Mesothelial cell of epicardium (in vitro differentiated cells): ENCODE data around the gene CIBAR2. TPM values are rescaled to one million over a fixed set of nuclear protein-coding genes. Genes with fewer than 3 reads are reported as not detected.

Experiments
- DNase-seq, 2 experiments: peaks; one replicate each; pipeline ENCODE4 v3.0.0; 2021; ENCODE audit warnings: low spot score in 2 of 2; ENCODE audit not compliant: unreplicated experiment in 2 of 2
- H3K27ac Mint-ChIP-seq: 2 replicates; pipeline ENCODE4 v1.8.0; 2021; ENCODE audit warnings: mixed read lengths
- H3K27me3 Mint-ChIP-seq: 2 replicates; pipeline ENCODE4 v1.8.0; 2021; ENCODE audit warnings: low read depth, mixed read lengths
- H3K36me3 Mint-ChIP-seq: 2 replicates; pipeline ENCODE4 v1.8.0; 2021; ENCODE audit warnings: mixed read lengths
- H3K4me1 Mint-ChIP-seq: 2 replicates; pipeline ENCODE4 v1.8.0; 2021; ENCODE audit warnings: mixed read lengths
- H3K4me3 Mint-ChIP-seq: 2 replicates; pipeline ENCODE4 v1.8.0; 2021; ENCODE audit warnings: mild to moderate bottlenecking, moderate library complexity, mixed read lengths
- H3K9me3 Mint-ChIP-seq: 2 replicates; pipeline ENCODE4 v1.8.0; 2021; ENCODE audit warnings: mixed read lengths
- CTCF ChIP-seq: fragments of 200-600 bp; sonication (generic); IDR thresholded peaks from one replicate; pipeline ENCODE4 v1.5.0; 2021; ENCODE audit warnings: antibody characterized with exemption; ENCODE audit not compliant: unreplicated experiment
- total RNA-seq: library from RNA; stranded (reverse); gene quantifications from 3 replicates; pipeline ENCODE4 v1.2.1, GENCODE V29; 2021

The CIBAR2 gene
- total RNA-seq, 1 donor from 2014 or later, result not detected

GRCh38 chr16:85086347-85087291, 25.7 kb downstream of the CIBAR2 start:
- peak; percentile 69 for TF ChIP-seq CTCF
- Mint-ChIP-seq H3K4me3 (no peak overlapping the region), H3K27me3 (peaks cover 12% of the 10 kb centered on the region), H3K4me1 (peaks cover 38% of the 10 kb centered on the region), H3K36me3 (no peaks in the 10 kb centered on the region), H3K9me3 (no peaks in the 10 kb centered on the region), H3K27ac (no peak overlapping the region)
- DNase-seq, result peak in 1 of 2 experiments; percentile 53

GRCh38 chr16:85085721-85086120, 26.6 kb downstream of the CIBAR2 start:
- Mint-ChIP-seq H3K27ac (no peak overlapping the region), H3K36me3 (no peaks in the 10 kb centered on the region), H3K27me3 (peaks cover 14% of the 10 kb centered on the region), H3K9me3 (no peaks in the 10 kb centered on the region), H3K4me3 (no peak overlapping the region), H3K4me1 (peaks cover 40% of the 10 kb centered on the region)
- DNase-seq, result no peak
- TF ChIP-seq CTCF, result no peak

DNA sequence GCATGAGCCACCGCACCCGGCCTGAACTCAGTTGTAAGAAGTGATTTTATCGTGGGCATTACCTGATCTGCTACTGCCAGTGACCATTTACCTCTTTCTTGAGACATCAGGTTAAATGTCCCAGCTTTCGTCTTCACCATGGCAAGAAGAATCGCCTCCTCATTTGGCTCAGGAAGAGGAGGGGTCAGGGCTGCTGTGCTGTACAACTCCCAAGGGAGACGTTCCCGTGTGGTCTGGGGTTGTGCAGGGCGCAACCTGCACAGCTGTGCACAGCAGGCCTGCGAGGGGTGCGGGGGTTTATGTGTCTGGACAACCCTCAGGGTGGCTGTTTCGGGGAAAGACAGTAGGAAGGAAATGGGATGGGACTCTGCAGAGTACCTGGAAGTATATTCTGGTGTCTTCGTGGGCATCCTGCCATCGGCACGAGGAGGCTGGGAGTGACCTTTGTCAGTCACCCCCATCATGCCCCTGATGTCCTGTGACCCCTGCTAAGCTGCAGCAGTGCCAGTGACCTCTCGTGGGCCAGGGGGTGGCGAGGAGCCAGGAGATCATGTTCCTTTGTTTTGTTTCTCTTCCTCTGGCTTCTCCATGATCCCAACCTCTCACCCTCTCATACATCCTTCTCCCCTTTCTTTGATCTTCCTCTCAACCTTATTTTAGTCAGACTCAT, 27.3 kb downstream of the CIBAR2 start:
- Mint-ChIP-seq H3K4me3 (no peak overlapping the region), H3K9me3 (no peaks in the 10 kb centered on the region), H3K36me3 (no peaks in the 10 kb centered on the region), H3K27ac (no peak overlapping the region), H3K4me1 (peaks cover 34% of the 10 kb centered on the region), H3K27me3 (peaks cover 14% of the 10 kb centered on the region)
- DNase-seq, result no peak
- no peak for TF ChIP-seq CTCF

- H3K27ac Mint-ChIP-seq, result no peak overlapping the region
- no peaks in the 10 kb centered on the region for H3K9me3 Mint-ChIP-seq
- peaks cover 25% of the 10 kb centered on the region for H3K4me1 Mint-ChIP-seq
- no peak for TF ChIP-seq CTCF
- no peak overlapping the region for H3K4me3 Mint-ChIP-seq
- DNase-seq, result no peak
- peaks cover 13% of the 10 kb centered on the region for H3K36me3 Mint-ChIP-seq
- H3K27me3 Mint-ChIP-seq, result peaks cover 14% of the 10 kb centered on the region
Observed at GRCh38 chr16:85083051-85083639, 29.1 kb downstream of the CIBAR2 start.

DNA sequence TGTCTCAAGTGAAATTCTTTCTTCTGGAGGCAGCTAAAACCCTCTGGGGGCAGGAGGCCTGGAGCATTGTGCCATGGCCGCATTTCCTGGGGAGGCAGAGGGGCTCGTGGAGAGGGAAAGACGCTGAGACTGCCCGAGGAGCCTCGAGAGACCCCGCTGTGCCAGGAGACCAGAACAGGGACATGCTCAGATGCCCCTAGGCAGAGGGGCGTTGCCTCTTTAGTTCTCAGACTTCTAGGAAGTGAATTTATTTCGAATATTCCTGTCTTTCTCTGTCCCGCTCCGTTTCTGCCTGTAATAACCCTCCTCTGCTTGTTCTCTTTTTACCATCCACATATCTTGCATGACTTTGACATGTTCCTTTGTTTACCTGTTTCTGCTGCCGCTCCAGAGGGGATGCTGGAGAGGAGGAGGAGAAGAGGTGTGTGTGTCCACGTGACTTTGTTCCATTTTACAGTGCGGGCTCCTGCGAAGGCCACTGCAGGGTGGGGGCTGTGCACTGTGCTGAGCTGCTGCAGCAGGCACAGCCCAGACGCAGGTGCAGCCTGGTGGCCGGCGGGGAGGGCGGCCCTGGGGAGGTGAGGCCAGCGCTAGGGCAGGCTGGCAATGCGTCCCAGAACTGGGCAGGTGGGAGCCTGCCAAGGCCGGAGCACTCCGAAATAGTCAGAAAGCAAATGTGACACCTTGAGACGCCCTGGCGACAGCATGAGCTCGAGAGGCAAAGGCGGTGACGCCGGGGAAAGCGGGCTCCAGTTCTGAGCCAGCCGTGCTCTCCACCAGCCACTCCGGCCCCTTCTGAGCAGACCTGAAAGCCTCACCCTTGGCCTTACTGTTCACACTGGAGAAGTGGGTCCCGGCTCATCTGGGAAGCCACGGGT, 29.9 kb downstream of the CIBAR2 start:
- peak overlapping the region; percentile 48 for H3K4me3 Mint-ChIP-seq
- TF ChIP-seq CTCF, result no peak
- H3K27ac Mint-ChIP-seq, result no peak overlapping the region
- no peaks in the 10 kb centered on the region for H3K9me3 Mint-ChIP-seq
- peaks cover 25% of the 10 kb centered on the region for H3K4me1 Mint-ChIP-seq
- DNase-seq, result no peak
- peaks cover 13% of the 10 kb centered on the region for H3K36me3 Mint-ChIP-seq
- peaks cover 14% of the 10 kb centered on the region for H3K27me3 Mint-ChIP-seq
